ENCODE data around the gene PRMT5.
A peak's percentile ranks its signal among the peaks of the same experiment; 100 is the strongest.

- peak in 2 of 4 experiments; percentile 27 to 46 for TF ChIP-seq CTCF (IDR thresholded peaks at IDR 0.05)
- peak; percentile 69 to 80 for TF ChIP-seq POLR2A (IDR thresholded peaks at IDR 0.05)
These were observed at the start of gene PRMT5 for GRCh38 chr14:22929104-22929960.
